Hepatocyte (in vitro differentiated cells): ENCODE measurements around the gene GPR37L1.

Experiments
- EZH2phosphoT487 ChIP-seq: fragments of 200-600 bp; sonication (generic); IDR thresholded peaks from one replicate; pipeline ENCODE4 v1.6.1; 2018; ENCODE audit warnings: antibody characterized with exemption, mild to moderate bottlenecking, low read depth, moderate library complexity; ENCODE audit not compliant: unreplicated experiment, severe bottlenecking
- TF ChIP-seq, protein P1 (sequence below): fragments of 200-600 bp; sonication (generic); IDR thresholded peaks from 2 replicates; pipeline ENCODE4 v1.5.1; 2016; ENCODE audit warnings: antibody characterized with exemption, mild to moderate bottlenecking; ENCODE audit not compliant: poor library complexity

DNA sequence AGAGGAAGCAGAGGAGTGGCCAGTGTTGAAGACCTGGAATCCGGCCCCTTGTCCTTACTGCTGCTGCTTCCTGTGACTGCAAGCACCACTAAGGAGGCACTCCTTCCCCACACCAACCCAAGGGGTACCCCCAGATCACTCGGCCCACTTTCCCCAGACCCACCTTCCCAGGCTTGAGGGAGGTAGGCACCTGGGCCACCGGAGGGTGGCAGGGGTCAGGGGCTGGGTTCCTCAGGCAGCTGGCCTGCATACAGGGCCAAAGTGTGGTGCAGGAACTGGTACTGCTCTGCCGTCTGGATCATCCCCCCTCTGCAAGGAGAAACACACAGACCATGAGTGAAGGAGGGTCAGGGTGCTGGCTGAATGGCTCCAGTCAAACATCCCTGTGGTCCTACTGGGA lies 25.7 kb downstream of the GPR37L1 start:
- TF ChIP-seq, protein P1, sequence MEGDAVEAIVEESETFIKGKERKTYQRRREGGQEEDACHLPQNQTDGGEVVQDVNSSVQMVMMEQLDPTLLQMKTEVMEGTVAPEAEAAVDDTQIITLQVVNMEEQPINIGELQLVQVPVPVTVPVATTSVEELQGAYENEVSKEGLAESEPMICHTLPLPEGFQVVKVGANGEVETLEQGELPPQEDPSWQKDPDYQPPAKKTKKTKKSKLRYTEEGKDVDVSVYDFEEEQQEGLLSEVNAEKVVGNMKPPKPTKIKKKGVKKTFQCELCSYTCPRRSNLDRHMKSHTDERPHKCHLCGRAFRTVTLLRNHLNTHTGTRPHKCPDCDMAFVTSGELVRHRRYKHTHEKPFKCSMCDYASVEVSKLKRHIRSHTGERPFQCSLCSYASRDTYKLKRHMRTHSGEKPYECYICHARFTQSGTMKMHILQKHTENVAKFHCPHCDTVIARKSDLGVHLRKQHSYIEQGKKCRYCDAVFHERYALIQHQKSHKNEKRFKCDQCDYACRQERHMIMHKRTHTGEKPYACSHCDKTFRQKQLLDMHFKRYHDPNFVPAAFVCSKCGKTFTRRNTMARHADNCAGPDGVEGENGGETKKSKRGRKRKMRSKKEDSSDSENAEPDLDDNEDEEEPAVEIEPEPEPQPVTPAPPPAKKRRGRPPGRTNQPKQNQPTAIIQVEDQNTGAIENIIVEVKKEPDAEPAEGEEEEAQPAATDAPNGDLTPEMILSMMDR: no peak
- TF ChIP-seq EZH2phosphoT487: no peak
